ENCODE results near the gene PRR15.

DNA sequence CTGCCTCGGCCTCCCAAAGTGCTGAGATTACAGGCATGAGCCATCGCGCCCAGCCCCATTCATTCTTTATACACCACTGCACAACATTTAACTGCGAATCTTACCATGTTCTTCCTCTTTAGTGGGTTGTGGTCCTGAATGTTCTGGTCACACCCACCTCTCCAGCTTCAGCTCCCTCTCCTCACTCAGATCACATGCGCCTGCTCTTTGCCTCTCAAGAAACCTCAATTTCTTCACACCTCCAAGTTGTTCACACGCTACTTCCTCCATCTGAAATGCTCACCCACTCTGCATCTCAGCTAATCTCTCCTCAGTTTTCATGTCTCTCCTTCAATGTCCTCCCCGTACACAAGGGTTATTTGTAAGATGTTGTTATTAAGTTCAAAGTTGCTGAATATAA is 2.4 kb upstream of the PRR15 start:
- TF ChIP-seq POLR2A (IDR thresholded peaks at IDR 0.05; ENCODE audit: control extremely low read depth in 1 of 2, low read depth in 2 of 2, low read length in 2 of 2), result no peak
- TF ChIP-seq, protein P1, sequence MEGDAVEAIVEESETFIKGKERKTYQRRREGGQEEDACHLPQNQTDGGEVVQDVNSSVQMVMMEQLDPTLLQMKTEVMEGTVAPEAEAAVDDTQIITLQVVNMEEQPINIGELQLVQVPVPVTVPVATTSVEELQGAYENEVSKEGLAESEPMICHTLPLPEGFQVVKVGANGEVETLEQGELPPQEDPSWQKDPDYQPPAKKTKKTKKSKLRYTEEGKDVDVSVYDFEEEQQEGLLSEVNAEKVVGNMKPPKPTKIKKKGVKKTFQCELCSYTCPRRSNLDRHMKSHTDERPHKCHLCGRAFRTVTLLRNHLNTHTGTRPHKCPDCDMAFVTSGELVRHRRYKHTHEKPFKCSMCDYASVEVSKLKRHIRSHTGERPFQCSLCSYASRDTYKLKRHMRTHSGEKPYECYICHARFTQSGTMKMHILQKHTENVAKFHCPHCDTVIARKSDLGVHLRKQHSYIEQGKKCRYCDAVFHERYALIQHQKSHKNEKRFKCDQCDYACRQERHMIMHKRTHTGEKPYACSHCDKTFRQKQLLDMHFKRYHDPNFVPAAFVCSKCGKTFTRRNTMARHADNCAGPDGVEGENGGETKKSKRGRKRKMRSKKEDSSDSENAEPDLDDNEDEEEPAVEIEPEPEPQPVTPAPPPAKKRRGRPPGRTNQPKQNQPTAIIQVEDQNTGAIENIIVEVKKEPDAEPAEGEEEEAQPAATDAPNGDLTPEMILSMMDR (IDR thresholded peaks at IDR 0.05; ENCODE audit: control extremely low read depth in 1 of 3, insufficient read depth in 1 of 3, low read depth in 1 of 3, low read length in 3 of 3), result no peak
- TF ChIP-seq SP1 (IDR thresholded peaks at IDR 0.05; ENCODE audit: low read depth, low read length), result no peak
- TF ChIP-seq RXRA (IDR thresholded peaks at IDR 0.05; ENCODE audit: insufficient read depth, low read depth, low read length), result no peak
- TF ChIP-seq TEAD4 (IDR thresholded peaks at IDR 0.05; ENCODE audit: low read depth, low read length), result no peak
- no peak for TF ChIP-seq POLR2AphosphoS5 (IDR thresholded peaks at IDR 0.05; ENCODE audit: low read depth, low read length)
- no peak for TF ChIP-seq EP300 (IDR thresholded peaks at IDR 0.05; ENCODE audit: borderline replicate concordance in 1 of 2, low read depth in 2 of 2, low read length in 2 of 2)
- TF ChIP-seq SUZ12 (IDR thresholded peaks at IDR 0.05; ENCODE audit: low read length), result no peak
- no peak for TF ChIP-seq BRCA1 (IDR thresholded peaks at IDR 0.05; ENCODE audit: low read depth, low read length)
- no peak for TF ChIP-seq MAFK (IDR thresholded peaks at IDR 0.05; ENCODE audit: low read depth, low read length)
- no peak for TF ChIP-seq GABPA (IDR thresholded peaks at IDR 0.05; ENCODE audit: borderline replicate concordance, insufficient read depth, low read length)
- no peak for TF ChIP-seq EZH2 (IDR thresholded peaks at IDR 0.05; ENCODE audit: low read depth, low read length, severe bottlenecking)
- TF ChIP-seq CREB1 (IDR thresholded peaks at IDR 0.05), result no peak

All from H1 (cell line).